ENCODE data around the gene FLOT2. TPM values are rescaled to one million over a fixed set of nuclear protein-coding genes. Genes with fewer than 3 reads are reported as not detected.

The FLOT2 gene
- total and polyA plus RNA-seq, 7 experiments from 2014 or later: 134 to 309 (median 228) TPM

- intact Hi-C loops (cut with micrococcal nuclease): no loop called here
- no peak overlapping the region for H3K27ac ChIP-seq (ENCODE audit: low read depth, low read length)
- no peak overlapping the region for H3K4me3 Mint-ChIP-seq
- H3K4me1 Mint-ChIP-seq: peaks cover 0 to 13% (median 4%) of the 10 kb centered on the region in 7 donors
- H3K27me3 Mint-ChIP-seq: no peaks in the 10 kb centered on the region
- no peaks in the 10 kb centered on the region for H3K27me3 ChIP-seq (ENCODE audit: control insufficient read depth in 2 of 2, insufficient read depth in 2 of 2, low read length in 2 of 2)
- ChIA-PET CTCF (interaction anchor here (1.3 kb wide), 1 partner anchor 13 kb away, joined by 3 read pairs; no protein-coding TSS in a partner anchor), POLR2A (interaction anchor here (0.6 to 1.5 kb wide), 4 partner anchors 9 to 98 kb away, joined by 3 to 4 read pairs (median 3); no protein-coding TSS in a partner anchor)
- H3K27ac Mint-ChIP-seq: peak overlapping the region in 3 of 9 donors; percentile 9 to 84 (median 33)
- no peaks in the 10 kb centered on the region for H3K9me3 Mint-ChIP-seq
- no peak overlapping the region for H3K4me3 ChIP-seq (ENCODE audit: low read length)
- no peaks in the 10 kb centered on the region for H3K9me3 ChIP-seq (ENCODE audit: control insufficient read depth in 2 of 3, low read length in 3 of 3)
- H3K36me3 Mint-ChIP-seq: peaks cover 0 to 18% (median 8%) of the 10 kb centered on the region in 5 donors
- no peaks in the 10 kb centered on the region for H3K4me1 ChIP-seq (ENCODE audit: control insufficient read depth in 2 of 2, insufficient read depth in 2 of 2, low read length in 2 of 2)
- ATAC-seq (no peak), DNase-seq (no peak)
- H3K36me3 ChIP-seq (ENCODE audit: control insufficient read depth in 2 of 3, insufficient read depth in 3 of 3, low read length in 3 of 3): peaks cover 7 to 25% (median 8%) of the 10 kb centered on the region in 3 experiments
Observed at GRCh38 chr17:28861393-28862203, 35.9 kb downstream of the FLOT2 start.

- H3K4me3 Mint-ChIP-seq: no peak overlapping the region
- Histone ChIP-seq H3K9me3 (ENCODE audit: control insufficient read depth in 2 of 3, low read length in 3 of 3) (no peaks in the 10 kb centered on the region), H3K4me1 (ENCODE audit: control insufficient read depth in 2 of 2, insufficient read depth in 2 of 2, low read length in 2 of 2) (peaks cover 3 to 6% of the 10 kb centered on the region in 2 donors), H3K27me3 (ENCODE audit: control insufficient read depth in 2 of 2, insufficient read depth in 2 of 2, low read length in 2 of 2) (no peaks in the 10 kb centered on the region), H3K36me3 (ENCODE audit: control insufficient read depth in 2 of 3, insufficient read depth in 3 of 3, low read length in 3 of 3) (peaks cover 7 to 25% (median 8%) of the 10 kb centered on the region in 3 experiments), H3K27ac (ENCODE audit: low read depth, low read length) (no peak overlapping the region), H3K4me3 (ENCODE audit: low read length) (no peak overlapping the region)
- no peaks in the 10 kb centered on the region for H3K9me3 Mint-ChIP-seq
- H3K4me1 Mint-ChIP-seq: peaks cover 0 to 16% (median 6%) of the 10 kb centered on the region in 7 donors
- ChIA-PET POLR2A (interaction anchor here (0.9 to 1.0 kb wide), 2 partner anchors 11 to 43 kb away, joined by 3 read pairs; no protein-coding TSS in a partner anchor), CTCF (no interaction called here)
- H3K27me3 Mint-ChIP-seq: no peaks in the 10 kb centered on the region
- H3K36me3 Mint-ChIP-seq: peaks cover 0 to 18% (median 8%) of the 10 kb centered on the region in 5 donors
- ATAC-seq (no peak), DNase-seq (no peak)
- intact Hi-C loops (cut with micrococcal nuclease): no loop called here
- H3K27ac Mint-ChIP-seq: no peak overlapping the region
Observed at GRCh38 chr17:28860363-28860808, 37.1 kb downstream of the FLOT2 start.

- H3K9me3 Mint-ChIP-seq: no peaks in the 10 kb centered on the region
- peaks cover 0 to 18% (median 8%) of the 10 kb centered on the region in 5 donors for H3K36me3 Mint-ChIP-seq
- POLR2A ChIA-PET: interaction anchor here (0.8 to 2.4 kb wide), 4 partner anchors 10 to 43 kb away, joined by 3 to 10 read pairs (median 5); partner anchors contain the start of gene FAM222B
- Histone ChIP-seq H3K9me3 (ENCODE audit: control insufficient read depth in 2 of 3, low read length in 3 of 3) (no peaks in the 10 kb centered on the region), H3K27ac (ENCODE audit: low read depth, low read length) (no peak overlapping the region), H3K4me3 (ENCODE audit: low read length) (no peak overlapping the region), H3K36me3 (ENCODE audit: control insufficient read depth in 2 of 3, insufficient read depth in 3 of 3, low read length in 3 of 3) (peaks cover 7 to 25% (median 8%) of the 10 kb centered on the region in 3 experiments), H3K4me1 (ENCODE audit: control insufficient read depth in 2 of 2, insufficient read depth in 2 of 2, low read length in 2 of 2) (peaks cover 7 to 12% of the 10 kb centered on the region in 2 donors), H3K27me3 (ENCODE audit: control insufficient read depth in 2 of 2, insufficient read depth in 2 of 2, low read length in 2 of 2) (no peaks in the 10 kb centered on the region)
- peak overlapping the region in 1 of 9 donors; percentile 38 for H3K27ac Mint-ChIP-seq
- ATAC-seq: no peak
- intact Hi-C loops (cut with micrococcal nuclease): loop anchor here in 1 of 2 donors (10.0 kb wide), 1 partner anchor 214 kb away; the partner anchor contains the start of gene BLTP2
- H3K27me3 Mint-ChIP-seq: no peaks in the 10 kb centered on the region
- CTCF ChIA-PET: interaction anchor here (0.6 to 0.7 kb wide), 2 partner anchors 9 to 34 kb away, joined by 3 read pairs; no protein-coding TSS in a partner anchor
- H3K4me1 Mint-ChIP-seq: peaks cover 0 to 27% (median 15%) of the 10 kb centered on the region in 7 donors
- no peak overlapping the region for H3K4me3 Mint-ChIP-seq
- DNase-seq: no peak
Observed at GRCh38 chr17:28858801-28859355, 38.7 kb downstream of the FLOT2 start.

- no peaks in the 10 kb centered on the region for H3K27me3 ChIP-seq (ENCODE audit: control insufficient read depth in 2 of 2, insufficient read depth in 2 of 2, low read length in 2 of 2)
- peak overlapping the region in 1 of 9 donors; percentile 61 for H3K27ac Mint-ChIP-seq
- no peak overlapping the region for H3K4me3 ChIP-seq (ENCODE audit: low read length)
- ChIA-PET POLR2A (interaction anchor here (0.8 to 2.4 kb wide), 4 partner anchors 16 to 132 kb away, joined by 3 to 10 read pairs (median 5); partner anchors contain the start of gene FAM222B), CTCF (no interaction called here)
- intact Hi-C loops (cut with micrococcal nuclease): loop anchor here in 1 of 2 donors (10.0 kb wide), 1 partner anchor 213 kb away; the partner anchor contains the start of gene BLTP2
- peaks cover 0 to 27% (median 15%) of the 10 kb centered on the region in 7 donors for H3K4me1 Mint-ChIP-seq
- H3K27me3 Mint-ChIP-seq: no peaks in the 10 kb centered on the region
- peaks cover 7 to 12% of the 10 kb centered on the region in 2 donors for H3K4me1 ChIP-seq (ENCODE audit: control insufficient read depth in 2 of 2, insufficient read depth in 2 of 2, low read length in 2 of 2)
- no peak for DNase-seq
- ATAC-seq: no peak
- no peaks in the 10 kb centered on the region for H3K9me3 ChIP-seq (ENCODE audit: control insufficient read depth in 2 of 3, low read length in 3 of 3)
- H3K27ac ChIP-seq (ENCODE audit: low read depth, low read length): no peak overlapping the region
- peaks cover 7 to 25% (median 8%) of the 10 kb centered on the region in 3 experiments for H3K36me3 ChIP-seq (ENCODE audit: control insufficient read depth in 2 of 3, insufficient read depth in 3 of 3, low read length in 3 of 3)
- no peaks in the 10 kb centered on the region for H3K9me3 Mint-ChIP-seq
- H3K36me3 Mint-ChIP-seq: peaks cover 0 to 18% (median 8%) of the 10 kb centered on the region in 5 donors
- H3K4me3 Mint-ChIP-seq: peak overlapping the region in 3 of 10 donors; percentile 34 to 52 (median 49)
Observed at GRCh38 chr17:28857905-28858800, 39.4 kb downstream of the FLOT2 start.

GRCh38 chr17:28856028-28856574 is 41.4 kb downstream of the FLOT2 start:
- ChIA-PET CTCF (interaction anchor here (0.6 to 1.0 kb wide), 3 partner anchors 18 to 129 kb away, joined by 3 to 5 read pairs (median 4); no protein-coding TSS in a partner anchor), POLR2A (interaction anchor here (0.8 to 3.8 kb wide), 10 partner anchors 14 to 98 kb away, joined by 3 to 19 read pairs (median 4); partner anchors contain the start of genes DHRS13, FAM222B and FLOT2)
- H3K4me3 ChIP-seq (ENCODE audit: low read length): no peak overlapping the region
- peaks cover 0 to 27% (median 11%) of the 10 kb centered on the region in 7 donors for H3K4me1 Mint-ChIP-seq
- no peaks in the 10 kb centered on the region for H3K9me3 Mint-ChIP-seq
- intact Hi-C loops (cut with micrococcal nuclease): loop anchor here in 1 of 2 donors (10.0 kb wide), 1 partner anchor 211 kb away; the partner anchor contains the start of gene BLTP2
- H3K36me3 ChIP-seq (ENCODE audit: control insufficient read depth in 2 of 3, insufficient read depth in 3 of 3, low read length in 3 of 3): peaks cover 7 to 25% (median 8%) of the 10 kb centered on the region in 3 experiments
- no peak overlapping the region for H3K27ac ChIP-seq (ENCODE audit: low read depth, low read length)
- DNase-seq (no peak), ATAC-seq (no peak)
- H3K36me3 Mint-ChIP-seq: peaks cover 0 to 18% (median 8%) of the 10 kb centered on the region in 5 donors
- peaks cover 7 to 12% of the 10 kb centered on the region in 2 donors for H3K4me1 ChIP-seq (ENCODE audit: control insufficient read depth in 2 of 2, insufficient read depth in 2 of 2, low read length in 2 of 2)
- H3K27ac Mint-ChIP-seq: peak overlapping the region in 3 of 9 donors; percentile 63 to 93 (median 90)
- peak overlapping the region; percentile 45 to 100 (median 92) for H3K4me3 Mint-ChIP-seq
- H3K27me3 ChIP-seq (ENCODE audit: control insufficient read depth in 2 of 2, insufficient read depth in 2 of 2, low read length in 2 of 2): no peaks in the 10 kb centered on the region
- H3K9me3 ChIP-seq (ENCODE audit: control insufficient read depth in 2 of 3, low read length in 3 of 3): no peaks in the 10 kb centered on the region
- H3K27me3 Mint-ChIP-seq: no peaks in the 10 kb centered on the region

Measured in naive thymus-derived CD4-positive, alpha-beta T cell (primary cell).